GM20431 (cell line): ENCODE results near the gene LAMA2.

Experiments
- in situ Hi-C: fragments of 300-500 bp; cut with MseI, MboI; formaldehyde crosslinking; loops from one replicate; pipeline ENCODE4 v1.15.0; 2020; ENCODE audit warnings: low sequenced_read_pairs; ENCODE audit not compliant: unreplicated experiment

LAMA2 gene

DNA sequence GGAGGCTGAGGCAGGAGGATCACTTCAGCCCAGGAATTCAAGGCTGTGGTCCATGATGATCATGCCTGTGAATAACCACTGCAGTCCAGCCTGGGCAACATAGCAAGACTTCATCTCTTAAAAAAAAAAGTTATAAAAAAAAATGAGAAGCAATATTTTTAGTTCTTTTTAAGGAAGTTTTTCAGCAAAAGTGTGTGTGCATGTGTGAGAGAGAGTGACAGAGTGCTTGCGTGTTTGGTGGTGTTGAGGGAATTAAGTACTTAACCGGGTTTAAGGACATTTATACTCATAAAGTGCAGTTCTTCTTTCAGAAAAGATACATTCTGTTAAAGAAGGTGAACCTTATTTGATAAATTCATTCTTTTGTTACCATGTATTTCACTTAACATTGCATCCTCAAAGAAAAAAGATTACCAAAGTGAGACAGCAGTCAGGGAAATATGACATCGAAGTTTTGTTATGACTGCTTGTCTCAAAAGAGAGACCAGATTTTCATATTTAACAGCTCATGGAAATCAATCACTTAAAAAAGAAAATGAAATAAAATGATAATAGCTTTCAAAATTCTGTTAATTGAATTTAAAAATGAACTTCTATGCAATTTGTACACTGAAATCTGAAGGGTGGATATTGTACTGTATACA lies 572.3 kb downstream of the LAMA2 start:
- in situ Hi-C loops, result no loop called here

DNA sequence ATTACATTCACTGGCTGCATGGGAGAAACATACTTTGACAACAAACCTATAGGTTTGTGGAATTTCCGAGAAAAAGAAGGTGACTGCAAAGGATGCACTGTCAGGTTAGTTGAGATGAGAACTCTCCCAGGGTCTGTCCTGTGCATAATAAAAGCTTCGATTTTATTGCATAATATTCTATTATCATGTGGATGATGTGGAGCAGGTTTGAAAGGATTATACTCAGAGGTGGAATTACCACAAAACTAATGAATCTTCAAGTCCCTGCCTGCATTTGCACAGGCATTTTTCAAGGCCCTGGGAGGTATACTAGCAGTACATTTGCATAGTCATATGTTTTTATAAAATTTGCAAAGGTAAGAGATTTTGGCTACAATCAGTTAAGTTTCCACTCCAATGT lies 577.3 kb downstream of the LAMA2 start:
- in situ Hi-C loops, result no loop called here

DNA sequence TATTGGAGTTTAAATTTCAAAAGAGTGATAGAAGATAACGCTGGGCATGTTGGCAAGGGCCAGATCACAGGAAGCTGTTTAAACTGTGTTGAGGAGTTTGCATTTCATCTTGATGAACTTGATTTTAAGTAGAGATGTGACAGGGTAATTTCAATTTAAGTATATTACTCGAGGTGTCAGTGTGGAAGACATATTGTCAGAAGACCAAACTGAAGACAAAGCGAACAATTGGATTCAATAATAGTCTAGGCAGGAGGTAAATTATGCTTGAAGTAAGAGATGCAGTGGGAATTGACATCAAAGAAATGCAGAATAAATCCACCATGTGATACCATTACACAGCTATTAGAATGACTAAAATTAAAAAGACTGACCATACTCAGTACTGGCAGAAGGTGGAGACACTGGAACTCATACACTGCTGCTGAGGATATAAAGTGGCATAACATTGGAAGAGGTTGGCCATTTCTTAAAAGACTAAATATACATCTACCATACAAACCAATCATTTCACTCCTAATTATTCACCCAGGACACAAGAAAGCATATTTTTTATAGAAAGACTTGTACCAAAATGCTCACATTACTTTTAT lies 586.2 kb downstream of the LAMA2 start:
- in situ Hi-C loops, result no loop called here

DNA sequence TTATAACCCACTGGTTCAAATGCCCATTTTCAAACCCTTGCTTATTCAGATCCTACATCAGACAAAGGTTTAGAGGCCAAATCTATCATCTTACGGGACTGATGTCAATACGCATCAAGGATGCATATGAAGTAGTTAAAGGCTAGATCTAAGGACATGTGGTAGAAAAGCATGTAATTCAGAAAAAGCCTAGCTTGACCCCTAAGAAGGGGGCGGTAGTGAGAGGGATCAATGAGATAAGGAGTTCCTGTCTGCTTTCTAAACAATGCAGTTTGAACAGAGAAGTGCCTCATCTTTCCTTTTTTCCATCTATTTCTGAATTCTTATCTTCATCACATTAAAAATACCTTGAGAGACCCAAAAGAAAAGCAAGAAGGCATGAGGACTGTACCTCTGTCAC lies 589.3 kb downstream of the LAMA2 start:
- in situ Hi-C loops, result no loop called here

DNA sequence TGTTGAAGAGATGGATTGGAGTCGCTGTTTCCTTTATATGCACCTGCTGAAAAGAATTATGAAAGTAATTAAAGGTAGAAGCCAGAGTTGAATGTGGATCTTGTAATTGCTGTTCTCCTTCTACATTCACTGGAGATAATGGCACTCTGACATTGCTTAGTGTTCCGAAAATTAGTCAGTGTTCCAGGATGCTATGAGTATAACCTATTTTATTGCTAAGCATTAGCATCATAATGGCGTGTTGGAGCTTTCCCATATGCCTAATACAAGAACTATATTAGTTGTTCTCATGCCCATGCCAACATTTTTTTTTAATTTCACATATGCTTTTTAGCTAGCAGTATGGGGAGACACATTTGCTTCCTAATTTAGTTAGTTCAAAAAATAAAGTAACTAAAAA lies 590.6 kb downstream of the LAMA2 start:
- in situ Hi-C loops, result no loop called here

DNA sequence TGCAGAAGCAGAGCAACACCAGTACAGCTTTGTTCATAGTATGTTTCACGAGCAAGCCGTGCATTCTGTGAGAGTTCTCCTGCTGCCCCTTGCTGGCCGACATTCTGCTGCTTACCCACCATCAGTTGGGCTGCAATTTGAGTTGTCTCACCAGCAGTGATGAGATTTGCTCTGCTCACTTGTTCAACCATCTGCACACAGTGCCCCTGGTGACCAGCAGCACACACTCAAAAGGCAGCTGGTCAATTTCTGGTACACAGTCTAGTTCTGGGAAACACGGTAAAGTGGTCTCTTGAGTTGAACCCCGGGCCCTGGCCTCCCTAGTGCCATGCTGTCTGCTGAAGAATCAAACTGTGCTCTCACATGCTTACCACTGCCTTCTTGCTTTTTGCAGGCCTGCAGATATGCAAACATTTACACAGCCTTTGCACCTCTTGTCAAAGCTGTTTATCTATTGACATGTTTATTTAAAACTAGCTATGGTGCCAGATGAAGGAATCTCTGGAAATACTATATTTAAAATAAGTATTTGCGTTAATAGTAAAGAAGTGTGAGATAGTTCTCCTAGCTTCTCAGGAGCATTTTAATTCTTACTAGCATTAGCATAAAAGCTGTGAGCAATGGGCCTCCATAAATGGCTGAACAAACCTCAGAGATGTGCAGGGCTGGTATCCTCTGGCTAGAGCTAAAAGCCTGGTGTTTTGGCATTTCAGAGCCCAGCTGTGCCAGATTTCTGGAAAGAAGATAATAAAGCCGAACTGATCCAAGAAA lies 592.7 kb downstream of the LAMA2 start:
- in situ Hi-C loops, result no loop called here

DNA sequence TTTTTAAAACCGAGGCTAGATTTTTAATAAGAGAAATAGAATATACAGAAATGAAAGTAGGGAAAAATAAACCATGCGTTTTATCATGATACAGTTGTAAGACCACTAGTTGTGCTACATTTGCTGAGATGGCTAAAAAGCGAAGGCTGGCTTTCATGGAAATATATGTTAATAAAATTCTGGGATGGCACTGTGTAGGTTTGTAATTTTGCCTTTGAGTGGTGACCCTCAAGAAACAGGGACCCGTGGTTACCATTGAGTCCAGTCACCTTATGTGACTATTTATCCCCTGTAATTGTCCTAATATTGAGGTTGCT lies 593.3 kb downstream of the LAMA2 start:
- in situ Hi-C loops, result no loop called here

DNA sequence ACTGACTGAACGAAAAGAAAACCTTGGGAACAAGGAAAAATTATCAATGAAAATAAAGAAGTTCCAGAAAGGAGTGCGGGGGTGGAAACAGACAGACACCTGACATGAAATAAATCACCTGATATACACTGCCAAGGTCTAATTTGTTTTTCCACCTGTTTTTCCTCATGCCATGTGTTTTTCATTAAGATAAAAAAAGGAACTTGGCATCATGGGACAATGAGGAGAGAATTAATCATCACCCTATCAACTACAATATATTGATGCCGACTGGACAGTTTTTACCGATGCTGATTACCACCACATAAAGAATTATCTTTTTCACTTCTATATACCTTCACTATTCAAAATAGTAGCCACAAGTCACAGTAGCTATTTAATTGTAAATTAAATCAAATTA lies 593.9 kb downstream of the LAMA2 start:
- in situ Hi-C loops, result no loop called here

DNA sequence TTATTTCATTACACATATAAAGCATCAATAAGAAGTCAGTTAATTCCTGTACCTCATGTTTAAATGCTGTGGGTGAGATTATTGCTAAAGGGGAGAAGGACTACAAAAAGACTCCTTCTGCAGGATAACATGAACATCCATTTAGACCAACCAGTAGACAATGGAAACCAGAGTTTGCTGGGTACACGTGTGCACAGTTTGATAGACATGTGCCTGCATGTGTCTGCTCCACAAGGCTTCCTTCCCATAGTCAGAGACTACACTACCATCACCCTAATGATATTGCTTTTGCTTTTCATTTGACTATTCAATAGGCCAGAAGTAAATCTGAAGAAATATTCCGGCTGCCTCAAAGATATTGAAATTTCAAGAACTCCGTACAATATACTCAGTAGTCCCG lies 595.4 kb downstream of the LAMA2 start:
- in situ Hi-C loops, result no loop called here

DNA sequence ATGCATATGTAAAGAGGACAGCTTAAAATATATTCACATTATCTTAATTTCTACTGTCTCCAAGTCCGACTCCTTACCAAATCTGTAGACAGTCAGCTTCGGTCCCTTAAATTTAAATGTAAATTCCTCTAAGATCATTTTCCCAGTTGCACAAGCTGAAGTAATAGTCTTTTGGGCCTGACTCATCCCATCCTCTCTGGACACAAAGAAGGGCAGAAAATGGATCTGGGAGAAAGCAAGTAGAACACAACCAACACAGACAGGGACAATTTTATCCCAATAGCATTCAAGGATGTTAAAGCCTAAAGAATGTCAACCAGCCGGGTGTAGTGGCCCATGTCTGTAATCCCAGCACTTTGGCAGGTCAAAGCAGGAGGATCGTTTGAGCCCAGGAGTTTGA lies 598.8 kb downstream of the LAMA2 start:
- in situ Hi-C loops, result no loop called here

DNA sequence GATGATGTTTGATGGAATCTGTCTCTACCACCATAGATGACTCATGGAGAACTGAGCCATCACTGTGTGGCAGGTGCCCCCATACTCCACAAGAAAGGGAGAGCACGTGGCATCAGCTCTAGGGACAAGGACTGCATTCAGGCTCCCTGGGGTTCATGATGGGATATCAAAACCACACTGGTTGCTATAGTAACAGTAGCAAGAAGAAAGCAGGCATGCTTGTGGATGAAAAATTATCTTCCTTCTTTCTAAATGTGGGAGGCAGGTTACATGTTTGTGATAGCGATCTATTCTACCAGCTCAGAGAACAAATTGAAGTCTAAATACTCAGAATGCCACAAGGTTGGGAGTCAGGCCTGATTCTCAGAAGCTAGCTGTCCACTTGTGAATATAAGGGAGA lies 602.8 kb downstream of the LAMA2 start:
- in situ Hi-C loops, result no loop called here

DNA sequence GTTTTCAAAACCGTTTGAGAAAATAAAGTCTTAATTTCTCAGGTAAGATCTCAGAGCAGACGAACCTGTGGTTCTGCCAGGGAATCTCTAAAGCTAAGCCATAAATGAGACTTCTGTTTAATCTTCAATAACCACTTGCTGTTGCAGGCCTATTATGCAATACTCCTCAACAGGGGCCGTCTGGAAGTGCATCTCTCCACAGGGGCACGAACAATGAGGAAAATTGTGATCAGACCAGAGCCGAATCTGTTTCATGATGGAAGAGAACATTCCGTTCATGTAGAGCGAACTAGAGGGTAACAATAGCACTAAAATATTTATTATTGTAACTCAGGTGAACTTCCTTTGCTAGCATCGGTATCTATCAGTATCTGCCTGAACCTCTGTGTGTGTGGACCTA lies 603.4 kb downstream of the LAMA2 start:
- in situ Hi-C loops, result no loop called here

DNA sequence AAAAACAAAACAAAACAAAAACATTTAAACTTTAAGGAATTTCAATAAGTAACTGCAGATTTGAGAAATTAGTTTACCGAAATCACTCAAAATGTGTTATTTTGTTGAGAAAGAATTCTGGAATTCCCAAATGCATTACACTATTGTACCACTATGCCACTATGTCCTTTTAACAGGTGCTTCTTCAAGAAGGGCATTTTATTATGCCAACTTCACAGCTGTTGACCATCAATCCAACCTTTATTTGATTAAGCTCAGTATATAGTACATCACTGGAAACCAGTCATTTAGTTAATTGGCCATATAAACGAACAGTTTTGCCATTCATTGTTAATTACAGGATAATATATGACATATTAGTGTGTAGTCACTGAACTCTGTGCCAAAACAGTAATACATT lies 605.4 kb downstream of the LAMA2 start:
- in situ Hi-C loops, result no loop called here

DNA sequence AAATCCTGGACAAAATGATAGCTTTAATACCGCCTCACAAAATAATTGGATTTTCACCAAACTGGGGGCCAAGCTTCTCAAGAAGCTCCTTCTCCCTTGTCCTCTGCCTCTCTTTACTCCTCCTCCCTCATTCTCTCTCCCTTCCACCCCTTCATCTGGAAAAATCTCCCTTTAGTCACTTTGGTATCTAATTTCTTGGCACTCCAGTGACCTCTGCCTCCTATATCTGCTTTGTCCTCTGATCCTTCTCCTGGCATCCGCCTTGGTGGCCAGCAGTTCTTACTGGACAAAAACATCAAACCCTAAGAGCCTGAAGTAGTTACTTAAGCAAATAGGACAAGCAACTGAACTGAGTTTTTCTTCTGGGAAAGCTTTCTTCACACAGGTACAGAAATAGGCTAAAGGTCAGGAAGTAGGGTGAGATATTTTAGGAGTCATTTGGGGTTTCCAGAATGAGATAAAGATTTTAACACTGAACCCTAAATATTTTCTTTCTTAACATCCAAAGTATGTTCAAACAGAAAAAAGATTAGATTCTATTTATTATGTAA lies 606.4 kb downstream of the LAMA2 start:
- in situ Hi-C loops, result no loop called here

DNA sequence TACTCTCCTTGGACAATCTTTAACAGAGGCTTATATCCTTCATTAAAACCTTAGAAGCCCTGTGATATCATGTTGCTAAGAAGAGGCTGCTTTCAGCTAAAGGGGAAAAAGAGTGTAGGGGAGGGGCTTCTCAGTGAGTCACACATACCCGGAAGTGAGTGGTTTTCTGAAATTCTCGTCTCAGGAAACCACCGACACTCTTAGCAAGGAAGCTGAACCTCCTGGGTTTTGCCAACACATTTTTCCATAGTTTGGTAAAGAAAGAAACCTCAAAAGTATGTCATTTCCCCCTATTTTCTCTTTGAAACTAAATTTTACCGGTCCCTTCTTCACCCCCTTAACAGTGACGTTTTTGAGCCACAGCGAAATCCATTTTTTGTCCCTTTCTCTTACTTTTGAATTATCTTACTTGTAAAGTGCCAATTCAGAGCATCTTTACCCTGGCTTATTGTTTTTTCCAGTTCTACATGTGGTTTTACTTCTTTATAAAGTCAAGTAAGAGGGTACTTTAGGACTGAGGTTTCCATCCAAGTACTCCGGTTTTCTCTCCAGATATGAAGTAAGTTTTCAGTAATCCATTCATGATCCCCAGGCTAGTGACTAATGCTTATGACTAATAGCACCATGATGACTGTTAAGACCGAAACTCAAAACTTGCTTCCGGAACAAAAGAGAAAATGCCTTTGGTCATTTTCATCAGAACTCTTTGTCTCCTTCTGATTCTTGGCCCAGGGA lies 607.8 kb downstream of the LAMA2 start:
- in situ Hi-C loops, result no loop called here

DNA sequence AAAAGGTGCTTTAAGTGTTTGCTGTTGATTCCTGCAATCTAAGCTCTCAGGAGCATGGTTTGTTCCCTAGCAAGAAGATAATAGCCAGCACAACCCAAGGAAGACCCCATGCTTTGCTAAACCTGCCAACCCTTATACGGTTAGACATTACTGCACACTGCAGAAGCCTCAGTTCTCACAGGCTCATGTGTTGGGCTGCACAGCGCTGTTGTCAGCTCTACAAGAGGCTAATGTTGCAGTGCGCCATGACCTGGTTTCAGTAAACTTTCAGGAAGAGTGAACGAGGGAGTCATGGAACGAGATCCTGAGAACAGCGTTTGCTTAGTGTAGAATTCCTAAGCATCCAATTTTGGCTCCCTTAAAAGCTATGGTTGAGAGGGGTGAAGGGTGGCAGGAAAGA lies 608.5 kb downstream of the LAMA2 start:
- in situ Hi-C loops, result no loop called here

DNA sequence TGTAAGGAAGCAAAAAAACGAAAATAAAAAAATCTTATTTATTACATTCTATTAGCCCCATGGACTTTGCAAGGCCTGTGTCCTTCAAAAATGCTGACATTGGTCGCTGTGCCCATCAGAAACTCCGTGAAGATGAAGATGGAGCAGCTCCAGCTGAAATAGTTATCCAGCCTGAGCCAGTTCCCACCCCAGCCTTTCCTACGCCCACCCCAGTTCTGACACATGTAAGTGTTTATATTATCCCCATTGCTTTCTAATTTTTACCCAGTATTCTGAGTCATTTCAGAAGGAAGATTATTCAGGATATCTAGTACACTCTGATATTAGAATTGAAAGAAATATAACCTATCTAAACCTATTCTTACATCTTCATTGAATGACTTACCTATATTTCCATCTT lies 609.3 kb downstream of the LAMA2 start:
- in situ Hi-C loops, result no loop called here

DNA sequence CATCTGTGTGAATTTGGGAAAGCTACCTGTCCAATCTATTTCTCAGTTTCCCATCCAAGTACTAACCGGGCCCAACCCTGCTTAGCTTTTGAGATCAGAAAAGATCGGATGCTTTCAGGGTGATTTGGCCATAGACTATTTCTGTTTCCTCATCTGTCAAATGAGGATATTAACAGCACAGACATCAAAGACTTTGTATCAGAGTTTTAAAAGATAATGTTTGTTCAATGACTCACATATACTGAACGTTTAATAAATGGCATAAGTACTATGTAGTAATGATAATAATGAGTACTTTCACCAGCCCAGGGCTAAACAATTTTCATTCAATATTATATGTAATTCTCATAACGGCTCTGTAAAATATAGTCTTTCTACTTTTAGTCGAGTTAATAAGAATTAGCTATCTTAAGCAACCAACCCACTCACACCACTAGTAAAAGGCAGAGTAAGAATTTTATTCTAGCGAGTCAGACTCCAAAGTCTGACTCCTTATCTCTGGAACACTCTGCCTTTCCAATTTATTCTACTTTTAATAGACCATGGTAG lies 610.5 kb downstream of the LAMA2 start:
- in situ Hi-C loops, result no loop called here

DNA sequence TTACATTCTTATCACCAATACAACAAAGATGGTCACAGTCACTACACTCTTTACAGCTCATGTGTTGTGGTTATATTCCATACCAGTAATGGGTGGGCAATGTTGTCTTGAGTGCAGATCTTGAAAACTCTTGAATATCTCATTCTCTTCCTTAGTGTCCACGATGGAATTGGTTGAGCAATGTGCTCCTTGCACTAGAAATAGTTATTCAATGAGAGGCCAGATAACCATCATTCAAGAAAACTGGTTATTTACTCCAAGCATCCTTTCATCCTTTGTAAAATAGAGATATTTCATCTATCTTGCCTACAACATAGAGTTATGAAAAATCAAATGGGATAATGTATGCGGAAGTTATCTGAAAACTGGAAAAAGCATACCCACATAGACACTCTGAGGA lies 611.2 kb downstream of the LAMA2 start:
- in situ Hi-C loops, result no loop called here

DNA sequence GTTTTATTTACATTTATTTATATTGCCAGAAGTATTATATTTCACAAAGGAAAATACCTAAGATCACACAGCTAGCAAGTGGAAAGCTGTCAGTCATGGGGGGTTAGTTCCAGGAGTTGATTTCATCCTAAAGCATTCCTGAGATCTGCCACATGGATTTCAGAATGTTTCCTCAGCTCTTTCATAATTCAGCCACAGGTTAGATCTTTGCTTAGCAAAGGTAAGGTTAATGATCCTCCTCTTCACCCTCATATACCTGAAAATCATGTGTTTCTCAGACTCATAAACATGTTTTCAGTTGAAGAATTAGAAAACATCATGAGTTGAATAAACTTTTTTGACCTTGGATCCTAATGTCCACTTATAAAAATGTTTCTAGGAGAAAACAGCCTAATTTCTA lies 611.6 kb downstream of the LAMA2 start:
- in situ Hi-C loops, result no loop called here

DNA sequence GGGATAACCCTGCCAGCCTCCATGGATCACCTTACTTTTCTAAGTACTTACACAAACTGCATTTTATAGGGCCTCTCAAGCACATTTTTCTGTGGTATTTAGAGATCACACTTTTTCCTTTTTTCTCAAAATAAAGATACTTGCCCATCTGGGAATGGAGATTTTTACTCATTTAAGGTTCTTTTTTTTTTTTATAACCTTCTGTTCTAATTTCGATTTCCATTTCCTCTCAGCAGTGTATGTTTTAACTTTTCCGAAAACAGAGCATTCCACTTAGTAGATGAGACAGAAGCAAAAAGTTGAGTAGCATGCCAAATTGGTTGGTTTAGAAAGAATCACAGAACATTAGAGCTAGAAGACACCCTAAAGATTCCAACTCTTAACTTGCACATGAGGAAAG lies 612.7 kb downstream of the LAMA2 start:
- in situ Hi-C loops, result no loop called here
